Prostate gland (tissue), 2 donors: Measurements from ENCODE around the gene NECTIN1.

ENCODE experiments used
- POLR2A ChIP-seq: fragments of 450-650 bp; IDR thresholded peaks from one replicate; pipeline ENCODE4 v1.6.1; 2016; ENCODE audit warnings: antibody characterized with exemption, mild to moderate bottlenecking
- POLR2AphosphoS5 ChIP-seq: sonication (generic); formaldehyde crosslinking; IDR thresholded peaks from one replicate; pipeline ENCODE4 v1.6.1; 2017; ENCODE audit warnings: antibody characterized with exemption
- TF ChIP-seq, protein P1 (sequence below), 4 experiments: fragments of 200-600 bp in 2 of 4; fragments of 450-650 bp in 2 of 4; sonication (generic) in 2 of 4; IDR thresholded peaks; 1 replicate in 3 of 4; 2 replicates in 1 of 4; pipeline ENCODE4 v1.5.1; 2016 to 2019; ENCODE audit warnings: antibody characterized with exemption in 4 of 4, mild to moderate bottlenecking in 2 of 4, moderate library complexity in 2 of 4

DNA sequence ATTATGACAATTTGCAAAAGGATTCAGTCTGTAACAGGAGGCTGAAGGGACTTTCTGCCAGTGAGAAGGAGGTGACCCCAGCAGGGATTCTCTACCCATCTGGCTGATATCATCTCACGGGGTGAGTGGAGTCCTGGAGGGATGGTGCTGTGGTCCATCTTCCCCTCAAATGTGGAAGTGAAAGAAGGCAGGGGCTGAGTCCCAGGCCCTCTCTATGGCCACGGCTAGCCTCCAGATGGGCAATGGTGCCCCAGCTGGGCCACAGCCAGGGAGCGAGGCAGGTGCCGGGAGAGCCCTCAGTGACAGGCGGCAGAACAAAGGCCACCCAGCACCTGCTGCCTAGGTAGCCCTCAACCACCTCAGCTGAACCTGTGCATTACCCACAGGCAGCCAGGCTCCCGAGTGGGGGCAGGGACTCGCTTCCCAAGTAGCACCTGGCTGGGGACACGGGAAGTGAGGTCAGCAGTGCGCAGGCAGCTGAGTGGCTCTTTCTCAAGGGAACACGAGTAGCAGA lies 6.7 kb downstream of the NECTIN1 start:
- TF ChIP-seq, protein P1, sequence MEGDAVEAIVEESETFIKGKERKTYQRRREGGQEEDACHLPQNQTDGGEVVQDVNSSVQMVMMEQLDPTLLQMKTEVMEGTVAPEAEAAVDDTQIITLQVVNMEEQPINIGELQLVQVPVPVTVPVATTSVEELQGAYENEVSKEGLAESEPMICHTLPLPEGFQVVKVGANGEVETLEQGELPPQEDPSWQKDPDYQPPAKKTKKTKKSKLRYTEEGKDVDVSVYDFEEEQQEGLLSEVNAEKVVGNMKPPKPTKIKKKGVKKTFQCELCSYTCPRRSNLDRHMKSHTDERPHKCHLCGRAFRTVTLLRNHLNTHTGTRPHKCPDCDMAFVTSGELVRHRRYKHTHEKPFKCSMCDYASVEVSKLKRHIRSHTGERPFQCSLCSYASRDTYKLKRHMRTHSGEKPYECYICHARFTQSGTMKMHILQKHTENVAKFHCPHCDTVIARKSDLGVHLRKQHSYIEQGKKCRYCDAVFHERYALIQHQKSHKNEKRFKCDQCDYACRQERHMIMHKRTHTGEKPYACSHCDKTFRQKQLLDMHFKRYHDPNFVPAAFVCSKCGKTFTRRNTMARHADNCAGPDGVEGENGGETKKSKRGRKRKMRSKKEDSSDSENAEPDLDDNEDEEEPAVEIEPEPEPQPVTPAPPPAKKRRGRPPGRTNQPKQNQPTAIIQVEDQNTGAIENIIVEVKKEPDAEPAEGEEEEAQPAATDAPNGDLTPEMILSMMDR (IDR thresholded peaks at IDR 0.05) = no peak
- no peak for TF ChIP-seq POLR2A
- no peak for TF ChIP-seq POLR2AphosphoS5
